Suprapubic skin (tissue), 4 donors: ENCODE data around the gene EPG5. TPM values are rescaled to one million over a fixed set of nuclear protein-coding genes. Genes with fewer than 3 reads are reported as not detected.

Experiments used
- DNase-seq, 2 donors: peaks; one replicate each; pipeline ENCODE4 v3.0.0-alpha.2; 2019; ENCODE audit warnings: low spot score in 2 of 2
- H3K27ac ChIP-seq: fragments of 200-600 bp; sonication (generic); one replicate; pipeline ENCODE4 v1.5.1; 2019
- H3K27me3 ChIP-seq: fragments of 200-600 bp; sonication (generic); one replicate; pipeline ENCODE4 v1.5.1; 2019
- H3K36me3 ChIP-seq: fragments of 200-600 bp; sonication (generic); one replicate; pipeline ENCODE4 v1.5.1; 2019
- H3K4me1 ChIP-seq: fragments of 200-600 bp; sonication (generic); one replicate; pipeline ENCODE4 v1.5.1; 2019
- H3K4me3 ChIP-seq: fragments of 200-600 bp; sonication (generic); one replicate; pipeline ENCODE4 v1.5.1; 2019; ENCODE audit warnings: mild to moderate bottlenecking
- H3K9me3 ChIP-seq: fragments of 200-600 bp; sonication (generic); one replicate; pipeline ENCODE4 v1.5.1; 2019
- CTCF ChIP-seq, 2 donors: fragments of 200-600 bp in 1 of 2; fragments of 450-650 bp in 1 of 2; sonication (generic) in 1 of 2; IDR thresholded peaks; one replicate each; pipeline ENCODE4 v1.5.1; 2016 to 2019; ENCODE audit warnings: antibody characterized with exemption in 2 of 2, mild to moderate bottlenecking in 1 of 2, moderate library complexity in 1 of 2
- EP300 ChIP-seq: sonication (generic); formaldehyde crosslinking; IDR thresholded peaks from one replicate; pipeline ENCODE4 v1.6.1; 2017; ENCODE audit warnings: antibody characterized with exemption
- POLR2A ChIP-seq, 2 donors: fragments of 450-650 bp; IDR thresholded peaks; one replicate each; pipeline ENCODE4 v1.6.1; 2017; ENCODE audit warnings: antibody characterized with exemption in 2 of 2, mild to moderate bottlenecking in 2 of 2, moderate library complexity in 2 of 2
- POLR2AphosphoS5 ChIP-seq, 3 donors: sonication (generic); formaldehyde crosslinking; IDR thresholded peaks; one replicate each; pipeline ENCODE4 v1.6.1; 2017; ENCODE audit warnings: antibody characterized with exemption in 3 of 3
- WGBS: methylation state at CpG from one replicate; pipeline ENCODE4 v1.1.5; 2018; 5-methylcytosine and 5-hydroxymethylcytosine counted together
- total RNA-seq, 4 donors: library from RNA; depleted of rRNA; stranded (reverse); fragments of >200 nt; gene quantifications; one replicate each; pipeline ENCODE4 v1.1.0, GENCODE V29; 2016

EPG5 gene
- total RNA-seq, 4 donors from 2014 or later, result 31.5 to 107 (median 53.5) TPM

GRCh38 chr18:45863469-45863868, 103.7 kb downstream of the EPG5 start:
- TF ChIP-seq CTCF (IDR thresholded peaks at IDR 0.05) (no peak), POLR2A (IDR thresholded peaks at IDR 0.05) (no peak), EP300 (no peak), POLR2AphosphoS5 (IDR thresholded peaks at IDR 0.05) (no peak)

GRCh38 chr18:45861926-45862325, 105.2 kb downstream of the EPG5 start:
- H3K27ac ChIP-seq, result no peak overlapping the region
- DNase-seq, result no peak
- TF ChIP-seq POLR2AphosphoS5 (IDR thresholded peaks at IDR 0.05) (no peak), POLR2A (IDR thresholded peaks at IDR 0.05) (no peak), CTCF (IDR thresholded peaks at IDR 0.05) (no peak), EP300 (no peak)
- H3K27me3 ChIP-seq, result no peaks in the 10 kb centered on the region
- H3K4me1 ChIP-seq, result no peaks in the 10 kb centered on the region
- 100% methylated on average over 1 of the region's 1 CpG for WGBS
- H3K9me3 ChIP-seq, result no peaks in the 10 kb centered on the region
- peaks cover 94% of the 10 kb centered on the region for H3K36me3 ChIP-seq
- no peak overlapping the region for H3K4me3 ChIP-seq

More at GRCh38 chr18:45863469-45863868, 103.7 kb downstream of the EPG5 start:
- Histone ChIP-seq H3K27me3 (no peaks in the 10 kb centered on the region), H3K36me3 (peaks cover 89% of the 10 kb centered on the region), H3K4me1 (no peaks in the 10 kb centered on the region), H3K9me3 (no peaks in the 10 kb centered on the region), H3K4me3 (no peak overlapping the region), H3K27ac (no peak overlapping the region)
- WGBS, result 92% methylated on average over 1 of the region's 1 CpG
- no peak for DNase-seq

GRCh38 chr18:45860971-45861370, 106.2 kb downstream of the EPG5 start:
- TF ChIP-seq CTCF (IDR thresholded peaks at IDR 0.05) (no peak), EP300 (no peak), POLR2AphosphoS5 (IDR thresholded peaks at IDR 0.05) (no peak), POLR2A (IDR thresholded peaks at IDR 0.05) (no peak)
- no peak overlapping the region for H3K4me3 ChIP-seq
- no peaks in the 10 kb centered on the region for H3K4me1 ChIP-seq
- H3K27me3 ChIP-seq, result no peaks in the 10 kb centered on the region
- H3K9me3 ChIP-seq, result no peaks in the 10 kb centered on the region
- no peak for DNase-seq
- 87% methylated on average over 3 of the region's 3 CpGs for WGBS
- H3K27ac ChIP-seq, result no peak overlapping the region
- peaks cover 94% of the 10 kb centered on the region for H3K36me3 ChIP-seq

- H3K27me3 ChIP-seq, result no peaks in the 10 kb centered on the region
- DNase-seq, result no peak
- no peaks in the 10 kb centered on the region for H3K9me3 ChIP-seq
- WGBS, result 88% methylated on average over 4 of the region's 4 CpGs
- H3K27ac ChIP-seq, result no peak overlapping the region
- H3K4me3 ChIP-seq, result no peak overlapping the region
- H3K36me3 ChIP-seq, result peaks cover 94% of the 10 kb centered on the region
- TF ChIP-seq POLR2A (IDR thresholded peaks at IDR 0.05), result no peak
- TF ChIP-seq EP300, result no peak
- H3K4me1 ChIP-seq, result no peaks in the 10 kb centered on the region
These were observed 106.6 kb downstream of the EPG5 start for GRCh38 chr18:45860492-45860891.

GRCh38 chr18:45859334-45859733, 107.8 kb downstream of the EPG5 start:
- over 99% methylated on average over 3 of the region's 3 CpGs for WGBS
- Histone ChIP-seq H3K9me3 (no peaks in the 10 kb centered on the region), H3K27ac (no peak overlapping the region), H3K27me3 (no peaks in the 10 kb centered on the region), H3K4me1 (no peaks in the 10 kb centered on the region), H3K36me3 (peaks cover 94% of the 10 kb centered on the region), H3K4me3 (no peak overlapping the region)
- no peak for TF ChIP-seq POLR2A (IDR thresholded peaks at IDR 0.05)
- TF ChIP-seq EP300, result no peak
- no peak for TF ChIP-seq POLR2AphosphoS5 (IDR thresholded peaks at IDR 0.05)
- no peak for TF ChIP-seq CTCF (IDR thresholded peaks at IDR 0.05)
- DNase-seq, result no peak

GRCh38 chr18:45856531-45856930, 110.6 kb downstream of the EPG5 start:
- Histone ChIP-seq H3K4me3 (no peak overlapping the region), H3K9me3 (no peaks in the 10 kb centered on the region), H3K27me3 (no peaks in the 10 kb centered on the region), H3K27ac (no peak overlapping the region), H3K36me3 (peaks cover 95% of the 10 kb centered on the region), H3K4me1 (no peaks in the 10 kb centered on the region)
- no peak for DNase-seq
- no peak for TF ChIP-seq POLR2A (IDR thresholded peaks at IDR 0.05)
- TF ChIP-seq EP300, result no peak
- no peak for TF ChIP-seq POLR2AphosphoS5 (IDR thresholded peaks at IDR 0.05)
- TF ChIP-seq CTCF (IDR thresholded peaks at IDR 0.05), result no peak
- WGBS, result 90% methylated on average over 4 of the region's 4 CpGs
